ENCODE results near the gene SSTR5. TPM values are rescaled to one million over a fixed set of nuclear protein-coding genes. Genes with fewer than 3 reads are reported as not detected.

The SSTR5 gene
- total and polyA plus RNA-seq, 2 of the 4 experiments (the other 2 are of a cell fraction) = not detected

DNA sequence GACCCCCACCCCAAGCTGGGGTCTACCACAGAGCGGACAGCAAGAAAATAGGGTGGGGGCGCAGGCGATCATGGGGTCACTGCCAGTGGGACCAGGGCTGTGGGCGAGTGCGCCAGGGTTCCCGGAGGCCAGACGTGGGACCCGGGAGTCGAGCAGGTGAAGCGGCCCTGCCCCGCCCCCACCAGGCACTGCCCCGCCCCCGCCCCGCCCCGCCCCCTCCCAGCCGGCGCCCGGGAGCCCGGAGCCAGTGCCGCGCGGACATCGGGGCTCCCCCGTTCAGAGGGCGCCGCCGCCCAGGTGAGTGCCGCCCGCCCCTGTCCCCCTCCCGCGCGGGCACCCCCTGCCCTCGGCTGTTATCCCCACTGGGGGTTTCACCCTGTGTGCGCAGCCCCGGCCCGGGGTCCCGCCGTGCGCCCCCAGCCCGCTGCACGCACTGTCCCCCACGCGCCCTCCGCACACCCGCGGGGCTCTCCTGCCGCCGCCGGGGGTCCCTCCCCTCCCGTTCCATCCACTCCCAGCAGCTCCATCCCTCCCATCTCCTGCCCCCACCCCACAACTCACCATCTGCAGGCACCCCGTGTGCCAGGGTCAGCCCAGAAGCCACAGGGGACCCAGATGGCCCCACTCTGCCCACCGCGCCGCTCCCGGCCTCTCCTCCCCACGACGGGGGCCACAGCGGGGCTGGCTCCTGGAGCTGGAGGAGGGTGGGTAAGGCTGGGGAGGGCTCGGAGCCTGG, at the start of gene SSTR5 (continued):
- TF ChIP-seq CTCF (conservative IDR thresholded peaks at IDR 0.05; ENCODE audit: low read depth, low read length) (no peak), RFX5 (IDR thresholded peaks at IDR 0.05; ENCODE audit: low read depth, low read length) (no peak)

GRCh38 chr16:1024138-1024537, 48.4 kb upstream of the SSTR5 start:
- intact Hi-C loops (cut with micrococcal nuclease) (no loop called here), dilution Hi-C loops (cut with HindIII; ENCODE audit: low sequenced_read_pairs, unreplicated experiment) (no loop called here), in situ Hi-C loops (cut with MboI; ENCODE audit: low sequenced_read_pairs) (no loop called here)
- peaks cover 2% of the 10 kb centered on the region for H4K20me1 ChIP-seq (ENCODE audit: insufficient read depth, low read length)
- no peak overlapping the region for H2BK15ac ChIP-seq (ENCODE audit: low read depth, low read length)
- H3K4me2 ChIP-seq (ENCODE audit: low read depth, low read length) = no peak overlapping the region
- 64% methylated on average over 14 of the region's 20 CpGs; no CpG with 5 or more reads in 1 of the 2 experiments for WGBS, 2 experiments (ENCODE audit: extremely low coverage in 2 of 2, insufficient read length in 1 of 2)
- no peak overlapping the region for H2AK5ac ChIP-seq (ENCODE audit: low read depth, low read length)
- H3K9me1 ChIP-seq (ENCODE audit: insufficient read depth, low read length) = no peaks in the 10 kb centered on the region
- no peak for DNase-seq
- no peak overlapping the region for H4K8ac ChIP-seq (ENCODE audit: low read depth in 2 of 2, low read length in 2 of 2)
- no peak overlapping the region for H3K14ac ChIP-seq (replicated peaks; ENCODE audit: low read depth, low read length)
- H2BK120ac ChIP-seq (ENCODE audit: low read depth, low read length) = no peak overlapping the region
- H3K4me1 ChIP-seq (ENCODE audit: control insufficient read depth, insufficient read depth, low read length) = no peaks in the 10 kb centered on the region
- no peak overlapping the region for H3K9ac ChIP-seq (ENCODE audit: low read depth, low read length)
- H3K9me3 ChIP-seq (ENCODE audit: control insufficient read depth, insufficient read depth, low read length) = no peaks in the 10 kb centered on the region
- no peak overlapping the region for H3K4ac ChIP-seq (ENCODE audit: low read depth, low read length)
- no peak overlapping the region for H3K56ac ChIP-seq (ENCODE audit: extremely low read depth, insufficient read depth, low read length)
- no peak overlapping the region for H2BK5ac ChIP-seq (ENCODE audit: low read depth, low read length, poor library complexity, severe bottlenecking)
- ATAC-seq (ENCODE audit: low read depth) = no peak
- ChIA-PET POLR2A (ENCODE audit: unreplicated experiment) (no interaction called here), CTCF (no interaction called here)
- no peak overlapping the region for H2BK20ac ChIP-seq (ENCODE audit: low read depth, low read length)
- H4K91ac ChIP-seq (ENCODE audit: insufficient read depth, low read depth, low read length) = no peak overlapping the region
- H2AK9ac ChIP-seq (replicated peaks; ENCODE audit: low read depth, low read length, poor library complexity) = no peak overlapping the region
- no peak overlapping the region for H3K4me3 ChIP-seq (ENCODE audit: insufficient read depth, low read depth, low read length)
- H3K23ac ChIP-seq (ENCODE audit: low read depth, low read length) = no peak overlapping the region
- H3K36me3 ChIP-seq (ENCODE audit: control insufficient read depth, insufficient read depth, low read length) = no peaks in the 10 kb centered on the region
- peaks cover 42% of the 10 kb centered on the region for H3K27me3 ChIP-seq (ENCODE audit: control insufficient read depth, insufficient read depth, low read length)
- H2AFZ ChIP-seq (replicated peaks; ENCODE audit: low read length, poor library complexity) = no peak overlapping the region
- H3K27ac ChIP-seq (ENCODE audit: insufficient read depth, low read length) = no peak overlapping the region
- no peak overlapping the region for H3K18ac ChIP-seq (ENCODE audit: low read depth, low read length)
- no peak overlapping the region for H4K5ac ChIP-seq (ENCODE audit: low read depth, low read length)
- no peaks in the 10 kb centered on the region for H3K79me1 ChIP-seq (ENCODE audit: low read depth in 1 of 2, low read length in 2 of 2)
- BruUV-seq (replicated peaks) = no TSS peak
- TF ChIP-seq MAFK (IDR thresholded peaks at IDR 0.05; ENCODE audit: low read depth, low read length) = no peak
- no peak for TF ChIP-seq FOS (IDR thresholded peaks at IDR 0.05; ENCODE audit: low read depth, low read length)
- TF ChIP-seq NFE2L2 (IDR thresholded peaks at IDR 0.05; ENCODE audit: low read depth, low read length) = no peak
- TF ChIP-seq RAD21 (IDR thresholded peaks at IDR 0.05; ENCODE audit: low read length) = no peak
- no peak for TF ChIP-seq RFX5 (IDR thresholded peaks at IDR 0.05; ENCODE audit: low read depth, low read length)
- no peak for TF ChIP-seq MAZ (IDR thresholded peaks at IDR 0.05; ENCODE audit: borderline replicate concordance, low read depth, low read length)
- no peak for TF ChIP-seq MXI1 (IDR thresholded peaks at IDR 0.05; ENCODE audit: borderline replicate concordance, low read depth, low read length)
- no peak for TF ChIP-seq ELK1 (IDR thresholded peaks at IDR 0.05; ENCODE audit: borderline replicate concordance, low read depth, low read length)
- no peak for TF ChIP-seq BHLHE40 (IDR thresholded peaks at IDR 0.05; ENCODE audit: low read depth, low read length)
- TF ChIP-seq CEBPB (IDR thresholded peaks at IDR 0.05; ENCODE audit: low read depth, low read length) = no peak
- TF ChIP-seq, protein P1, sequence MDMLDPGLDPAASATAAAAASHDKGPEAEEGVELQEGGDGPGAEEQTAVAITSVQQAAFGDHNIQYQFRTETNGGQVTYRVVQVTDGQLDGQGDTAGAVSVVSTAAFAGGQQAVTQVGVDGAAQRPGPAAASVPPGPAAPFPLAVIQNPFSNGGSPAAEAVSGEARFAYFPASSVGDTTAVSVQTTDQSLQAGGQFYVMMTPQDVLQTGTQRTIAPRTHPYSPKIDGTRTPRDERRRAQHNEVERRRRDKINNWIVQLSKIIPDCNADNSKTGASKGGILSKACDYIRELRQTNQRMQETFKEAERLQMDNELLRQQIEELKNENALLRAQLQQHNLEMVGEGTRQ (IDR thresholded peaks at IDR 0.05; ENCODE audit: low read depth, low read length) = no peak
- TF ChIP-seq RCOR1 (IDR thresholded peaks at IDR 0.05; ENCODE audit: insufficient replicate concordance, low read length) = no peak

Measured in IMR-90 (cell line).